Sigmoid colon (tissue), 7 donors: ENCODE results near the gene TTC6. TPM values are rescaled to one million over a fixed set of nuclear protein-coding genes. Genes with fewer than 3 reads are reported as not detected.
"Not testable (repeated sequence)": the region's sequence is repeated elsewhere in the genome, so short reads cannot be mapped to it uniquely, and the experiment has no call there.

Experiments
- DNase-seq: peaks from one replicate; pipeline ENCODE4 v3.0.0-alpha.2; 2019
- H3K27ac ChIP-seq, 4 donors: fragments of 200-600 bp; sonication (generic); one replicate each; pipeline ENCODE4 v1.5.1; 2016 to 2019; ENCODE audit warnings: mild to moderate bottlenecking in 1 of 4
- H3K27me3 ChIP-seq, 3 donors: fragments of 200-600 bp; sonication (generic); one replicate each; pipeline ENCODE4 v1.5.1; 2019; ENCODE audit warnings: mild to moderate bottlenecking in 1 of 3
- H3K36me3 ChIP-seq, 4 donors: fragments of 200-600 bp; sonication (generic); one replicate each; pipeline ENCODE4 v1.5.1; 2016 to 2019
- H3K4me1 ChIP-seq, 4 donors: fragments of 200-600 bp; sonication (generic); one replicate each; pipeline ENCODE4 v1.5.1; 2017 to 2019
- H3K4me3 ChIP-seq, 4 donors: fragments of 200-600 bp; sonication (generic); one replicate each; pipeline ENCODE4 v1.5.1; 2017 to 2019; ENCODE audit warnings: mild to moderate bottlenecking in 2 of 4, moderate library complexity in 1 of 4
- H3K9me3 ChIP-seq, 4 donors: fragments of 200-600 bp in 3 of 4; sonication (generic) in 3 of 4; one replicate each; pipeline versions ENCODE4 v1.5.1 to v1.6.1; 2013 to 2019
- EP300 ChIP-seq, 4 donors: sonication (generic); formaldehyde crosslinking; IDR thresholded peaks; one replicate each; pipeline ENCODE4 v1.6.1; 2017; ENCODE audit warnings: antibody characterized with exemption in 4 of 4
- POLR2A ChIP-seq, 2 donors: fragments of 450-650 bp; IDR thresholded peaks; one replicate each; pipeline ENCODE4 v1.6.1; 2016; ENCODE audit warnings: antibody characterized with exemption in 2 of 2, mild to moderate bottlenecking in 2 of 2, moderate library complexity in 2 of 2
- POLR2AphosphoS5 ChIP-seq, 4 donors: sonication (generic); formaldehyde crosslinking; IDR thresholded peaks; one replicate each; pipeline ENCODE4 v1.6.1; 2017; ENCODE audit warnings: antibody characterized with exemption in 4 of 4
- WGBS, 2 donors: extraction: QIAGEN DNeasy Blood & Tissue Kit; methylation state at CpG; one replicate each; pipeline ENCODE4 v1.1.7; 2013; 5-methylcytosine and 5-hydroxymethylcytosine counted together
- intact Hi-C: fragments of 100-400 bp; cut with DNase I; formaldehyde crosslinking; loops from one replicate; pipeline ENCODE4 v1.15.1; 2023
- polyA plus RNA-seq, 3 donors: library from polyadenylated mRNA; stranded (reverse); fragments of 200-250 nt; gene quantifications; one replicate each; pipeline ENCODE4 v1.2.3, GENCODE V29; 2013
- total RNA-seq, 4 donors: library from RNA; depleted of rRNA; stranded (reverse); fragments of >200 nt; gene quantifications; one replicate each; pipeline ENCODE4 v1.1.0, GENCODE V29; 2016
- TF ChIP-seq, protein P1 (sequence below), 4 experiments: fragments of 450-650 bp in 3 of 4; fragments of 200-600 bp in 1 of 4; IDR thresholded peaks; one replicate each; pipeline ENCODE4 v1.5.1; 2016 to 2019; ENCODE audit warnings: antibody characterized with exemption in 4 of 4, mild to moderate bottlenecking in 3 of 4, moderate library complexity in 2 of 4
- donor health status: healthy with polysubstance abuse.
- donor health status: Bipolar disorder and iron deficiency.
- donor health status: healthy.

TTC6 gene
- total and polyA plus RNA-seq, 7 donors, result 0.23 to 1.1 TPM; not detected in 5

GRCh38 chr14:37553935-37554550 is 41.4 kb upstream of the TTC6 start:
- no peak overlapping the region for H3K4me3 ChIP-seq
- H3K27me3 ChIP-seq, result no peaks in the 10 kb centered on the region
- intact Hi-C loops, result no loop called here
- 87 to 93% methylated on average over 1 of the region's 1 CpG for WGBS, 2 donors
- TF ChIP-seq POLR2A (IDR thresholded peaks at IDR 0.05), result no peak
- H3K36me3 ChIP-seq, result no peaks in the 10 kb centered on the region
- no peaks in the 10 kb centered on the region for H3K4me1 ChIP-seq
- H3K9me3 ChIP-seq, result peaks cover 0 to 3% (median 0%) of the 10 kb centered on the region in 4 donors
- no peak overlapping the region for H3K27ac ChIP-seq
- no peak for DNase-seq

DNA sequence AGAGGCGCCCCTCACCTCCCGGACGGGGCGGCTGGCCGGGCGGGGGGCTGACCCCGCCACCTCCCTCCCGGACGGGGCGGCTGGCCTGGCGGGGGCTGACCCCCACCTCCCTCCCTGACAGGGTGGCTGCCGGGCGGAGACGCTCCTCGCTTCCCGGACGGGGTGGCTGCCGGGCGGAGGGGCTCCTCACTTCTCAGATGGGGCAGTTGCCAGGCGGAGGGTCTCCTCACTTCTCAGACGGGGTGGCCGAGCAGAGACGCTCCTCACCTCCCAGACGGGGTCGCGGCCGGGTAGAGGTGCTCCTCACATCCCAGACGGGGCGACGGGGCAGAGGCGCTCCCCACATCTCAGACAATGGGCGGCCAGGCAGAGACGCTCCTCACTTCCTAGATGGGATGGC is 39.8 kb upstream of the TTC6 start:
- DNase-seq, H3K9me3 ChIP-seq, H3K27me3 ChIP-seq, H3K36me3 ChIP-seq, intact Hi-C loops, H3K4me3 ChIP-seq, H3K4me1 ChIP-seq, H3K27ac ChIP-seq: not testable (repeated sequence)
- WGBS, 2 donors, result 89 to 93% methylated on average over 30 to 32 of the region's 33 CpGs

- WGBS, 2 donors, result 63 to 80% methylated on average over 4 of the region's 4 CpGs
Measured at GRCh38 chr14:37558740-37559139, 36.7 kb upstream of the TTC6 start.

DNA sequence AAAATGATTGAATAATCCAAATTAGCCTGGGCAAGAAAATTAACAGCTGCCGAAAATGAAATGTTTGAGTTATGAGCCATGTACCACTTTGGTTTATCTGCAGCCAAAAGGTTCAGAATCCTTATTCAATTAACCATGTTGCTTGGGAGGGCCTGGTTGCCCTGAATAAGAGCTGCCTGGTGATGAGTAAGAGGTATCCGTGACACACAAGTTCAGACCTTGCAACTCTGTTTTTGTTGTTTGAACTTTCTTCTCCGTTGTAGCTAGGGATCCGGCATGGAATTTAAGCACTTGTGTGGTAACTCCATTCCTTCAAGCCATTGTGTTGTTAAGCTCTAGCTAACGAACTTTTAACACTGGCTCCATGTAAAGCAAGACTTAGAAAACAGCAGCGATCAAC is 36.0 kb upstream of the TTC6 start:
- WGBS, 2 donors, result 92% methylated on average over 6 of the region's 6 CpGs
- TF ChIP-seq EP300 (IDR thresholded peaks at IDR 0.05), result no peak
- TF ChIP-seq, protein P1, sequence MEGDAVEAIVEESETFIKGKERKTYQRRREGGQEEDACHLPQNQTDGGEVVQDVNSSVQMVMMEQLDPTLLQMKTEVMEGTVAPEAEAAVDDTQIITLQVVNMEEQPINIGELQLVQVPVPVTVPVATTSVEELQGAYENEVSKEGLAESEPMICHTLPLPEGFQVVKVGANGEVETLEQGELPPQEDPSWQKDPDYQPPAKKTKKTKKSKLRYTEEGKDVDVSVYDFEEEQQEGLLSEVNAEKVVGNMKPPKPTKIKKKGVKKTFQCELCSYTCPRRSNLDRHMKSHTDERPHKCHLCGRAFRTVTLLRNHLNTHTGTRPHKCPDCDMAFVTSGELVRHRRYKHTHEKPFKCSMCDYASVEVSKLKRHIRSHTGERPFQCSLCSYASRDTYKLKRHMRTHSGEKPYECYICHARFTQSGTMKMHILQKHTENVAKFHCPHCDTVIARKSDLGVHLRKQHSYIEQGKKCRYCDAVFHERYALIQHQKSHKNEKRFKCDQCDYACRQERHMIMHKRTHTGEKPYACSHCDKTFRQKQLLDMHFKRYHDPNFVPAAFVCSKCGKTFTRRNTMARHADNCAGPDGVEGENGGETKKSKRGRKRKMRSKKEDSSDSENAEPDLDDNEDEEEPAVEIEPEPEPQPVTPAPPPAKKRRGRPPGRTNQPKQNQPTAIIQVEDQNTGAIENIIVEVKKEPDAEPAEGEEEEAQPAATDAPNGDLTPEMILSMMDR (IDR thresholded peaks at IDR 0.05), result no peak
- no peak for TF ChIP-seq POLR2AphosphoS5 (IDR thresholded peaks at IDR 0.05)
- no peak for TF ChIP-seq POLR2A (IDR thresholded peaks at IDR 0.05)
- Histone ChIP-seq H3K4me1 (no peaks in the 10 kb centered on the region), H3K27me3 (no peaks in the 10 kb centered on the region), H3K27ac (no peak overlapping the region), H3K9me3 (peaks cover 0 to 3% (median 0%) of the 10 kb centered on the region in 4 donors), H3K4me3 (no peak overlapping the region), H3K36me3 (no peaks in the 10 kb centered on the region)
- intact Hi-C loops, result no loop called here
- DNase-seq, result no peak

More at GRCh38 chr14:37558740-37559139, 36.7 kb upstream of the TTC6 start:
- Histone ChIP-seq H3K27ac (no peak overlapping the region), H3K4me1 (no peaks in the 10 kb centered on the region), H3K4me3 (no peak overlapping the region), H3K36me3 (no peaks in the 10 kb centered on the region), H3K27me3 (no peaks in the 10 kb centered on the region), H3K9me3 (peaks cover 0 to 3% (median 0%) of the 10 kb centered on the region in 4 donors)
- TF ChIP-seq EP300 (IDR thresholded peaks at IDR 0.05), result no peak
- TF ChIP-seq, protein P1 (IDR thresholded peaks at IDR 0.05), result no peak
- TF ChIP-seq POLR2AphosphoS5 (IDR thresholded peaks at IDR 0.05), result no peak
- TF ChIP-seq POLR2A (IDR thresholded peaks at IDR 0.05), result no peak
- no peak for DNase-seq
- intact Hi-C loops, result no loop called here

DNA sequence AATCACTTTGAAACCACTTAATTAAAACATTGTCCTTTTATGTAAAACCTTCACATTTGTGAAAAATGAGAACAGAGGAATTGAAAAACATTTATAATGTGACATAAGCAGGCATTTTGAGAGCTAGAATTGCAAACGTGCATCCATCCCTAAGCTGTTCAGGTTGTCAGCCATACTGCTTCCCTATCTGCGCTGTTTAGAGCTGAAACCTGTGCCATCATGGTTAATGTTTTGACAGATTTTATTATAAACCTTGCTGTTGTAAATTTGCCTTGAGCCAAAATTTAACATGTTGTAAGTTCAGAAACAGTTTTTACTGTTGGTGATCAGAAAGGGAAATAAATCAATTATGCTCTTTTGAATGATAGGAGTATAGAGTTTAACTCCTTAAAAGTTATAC is 32.2 kb upstream of the TTC6 start:
- no peaks in the 10 kb centered on the region for H3K4me1 ChIP-seq

More for the DNA sequence above, 32.2 kb upstream of the TTC6 start:
- TF ChIP-seq POLR2AphosphoS5 (IDR thresholded peaks at IDR 0.05), result no peak
- TF ChIP-seq EP300 (IDR thresholded peaks at IDR 0.05), result no peak
- TF ChIP-seq, protein P1 (IDR thresholded peaks at IDR 0.05), result no peak
- TF ChIP-seq POLR2A (IDR thresholded peaks at IDR 0.05), result no peak
- H3K27me3 ChIP-seq, result no peaks in the 10 kb centered on the region
- DNase-seq, result no peak
- intact Hi-C loops, result no loop called here
- no peak overlapping the region for H3K4me3 ChIP-seq
- WGBS, 2 donors, result 16 to 64% methylated on average over 2 of the region's 2 CpGs
- H3K36me3 ChIP-seq, result no peaks in the 10 kb centered on the region
- H3K9me3 ChIP-seq, result no peaks in the 10 kb centered on the region
- H3K27ac ChIP-seq, result no peak overlapping the region
